ENCODE measurements around the gene RPAIN. TPM values are rescaled to one million over a fixed set of nuclear protein-coding genes. Genes with fewer than 3 reads are reported as not detected.

The RPAIN gene
- total RNA-seq, 1 experiment from 2014 or later: 120 TPM

- H3K27ac ChIP-seq (ENCODE audit: low read depth, low read length, poor library complexity, severe bottlenecking): no peak overlapping the region
- CTCF ChIA-PET: no interaction called here
Measured at GRCh38 chr17:5410594-5411272, 9.2 kb upstream of the RPAIN start.

GRCh38 chr17:5413682-5414081, 6.3 kb upstream of the RPAIN start:
- intact Hi-C loops (cut with micrococcal nuclease; ENCODE audit: unreplicated experiment): no loop called here
- peaks cover 79% of the 10 kb centered on the region for H3K36me3 ChIP-seq (ENCODE audit: insufficient read depth, low read length, poor library complexity, severe bottlenecking)
- ChIA-PET CTCF (no interaction called here), POLR2A (ENCODE audit: low non-redundant PET) (interaction anchor here (0.6 kb wide), 1 partner anchor 1031 kb away, joined by 3 read pairs; the partner anchor contains the start of gene PIMREG)
- H3K9me3 ChIP-seq (ENCODE audit: low read depth, low read length, poor library complexity, severe bottlenecking): no peaks in the 10 kb centered on the region
- no peaks in the 10 kb centered on the region for H3K27me3 ChIP-seq (replicated peaks; ENCODE audit: insufficient read depth, low read depth, low read length, poor library complexity)
- H3K27ac ChIP-seq (ENCODE audit: low read depth, low read length, poor library complexity, severe bottlenecking): no peak overlapping the region
- TF ChIP-seq EZH2 (IDR thresholded peaks at IDR 0.05; ENCODE audit: borderline replicate concordance, low read depth, low read length, poor library complexity, severe bottlenecking): no peak
- TF ChIP-seq CTCF (conservative IDR thresholded peaks at IDR 0.05; ENCODE audit: low read depth, low read length): no peak
- peaks cover 4% of the 10 kb centered on the region for H3K4me1 ChIP-seq (ENCODE audit: insufficient read depth, low read length, poor library complexity, severe bottlenecking)
- BruUV-seq (replicated peaks): no TSS peak
- peak; percentile 61 for DNase-seq (ENCODE audit: low spot score)
- no peak overlapping the region for H3K4me3 ChIP-seq (ENCODE audit: low read depth, low read length, poor library complexity, severe bottlenecking)

More at GRCh38 chr17:5410594-5411272, 9.2 kb upstream of the RPAIN start:
- no peaks in the 10 kb centered on the region for H3K4me1 ChIP-seq (ENCODE audit: insufficient read depth, low read length, poor library complexity, severe bottlenecking)
- TF ChIP-seq EZH2 (IDR thresholded peaks at IDR 0.05; ENCODE audit: borderline replicate concordance, low read depth, low read length, poor library complexity, severe bottlenecking): no peak
- no peak for DNase-seq (ENCODE audit: low spot score)
- intact Hi-C loops (cut with micrococcal nuclease; ENCODE audit: unreplicated experiment): no loop called here
- H3K9me3 ChIP-seq (ENCODE audit: low read depth, low read length, poor library complexity, severe bottlenecking): no peaks in the 10 kb centered on the region
- no peak overlapping the region for H3K4me3 ChIP-seq (ENCODE audit: low read depth, low read length, poor library complexity, severe bottlenecking)
- peaks cover 94% of the 10 kb centered on the region for H3K36me3 ChIP-seq (ENCODE audit: insufficient read depth, low read length, poor library complexity, severe bottlenecking)
- POLR2A ChIA-PET (ENCODE audit: low non-redundant PET): no interaction called here
- no peaks in the 10 kb centered on the region for H3K27me3 ChIP-seq (replicated peaks; ENCODE audit: insufficient read depth, low read depth, low read length, poor library complexity)
- BruUV-seq (replicated peaks): no TSS peak

- Histone ChIP-seq H3K27me3 (replicated peaks; ENCODE audit: insufficient read depth, low read depth, low read length, poor library complexity) (no peaks in the 10 kb centered on the region), H3K4me3 (ENCODE audit: low read depth, low read length, poor library complexity, severe bottlenecking) (no peak overlapping the region), H3K9me3 (ENCODE audit: low read depth, low read length, poor library complexity, severe bottlenecking) (no peaks in the 10 kb centered on the region), H3K36me3 (ENCODE audit: insufficient read depth, low read length, poor library complexity, severe bottlenecking) (peaks cover 60% of the 10 kb centered on the region), H3K27ac (ENCODE audit: low read depth, low read length, poor library complexity, severe bottlenecking) (no peak overlapping the region), H3K4me1 (ENCODE audit: insufficient read depth, low read length, poor library complexity, severe bottlenecking) (peaks cover 11% of the 10 kb centered on the region)
- TF ChIP-seq CTCF (conservative IDR thresholded peaks at IDR 0.05; ENCODE audit: low read depth, low read length) (no peak), EZH2 (IDR thresholded peaks at IDR 0.05; ENCODE audit: borderline replicate concordance, low read depth, low read length, poor library complexity, severe bottlenecking) (no peak)
- POLR2A ChIA-PET (ENCODE audit: low non-redundant PET): no interaction called here
- CTCF ChIA-PET: no interaction called here
- no peak for DNase-seq (ENCODE audit: low spot score)
- no TSS peak for BruUV-seq (replicated peaks)
- intact Hi-C loops (cut with micrococcal nuclease; ENCODE audit: unreplicated experiment): no loop called here
Measured at GRCh38 chr17:5416901-5417300, 3.1 kb upstream of the RPAIN start.

Data from A673 (cell line).